HG03060 (cell line): ENCODE data around the gene CCM2.

ENCODE experiments used
- ATAC-seq: cut with Tn5 transposase; IDR thresholded peaks from one replicate; pipeline ENCODE4 v1.9.1; 2021; ENCODE audit warnings: low read depth, moderate number of reproducible peaks; ENCODE audit not compliant: unreplicated experiment

The CCM2 gene

GRCh38 chr7:45075871-45076796 lies 76.1 kb downstream of the CCM2 start:
- no peak for ATAC-seq

- ATAC-seq, result no peak
Measured at GRCh38 chr7:45076946-45077345, 76.9 kb downstream of the CCM2 start.

GRCh38 chr7:45077579-45077978 lies 77.6 kb downstream of the CCM2 start:
- ATAC-seq, result no peak

GRCh38 chr7:45078125-45078681 lies 78.2 kb downstream of the CCM2 start:
- ATAC-seq, result no peak

GRCh38 chr7:45080265-45080957 lies 80.4 kb downstream of the CCM2 start:
- ATAC-seq, result no peak

GRCh38 chr7:45080958-45081669 lies 81.1 kb downstream of the CCM2 start:
- ATAC-seq, result no peak

GRCh38 chr7:45081670-45081974 lies 81.6 kb downstream of the CCM2 start:
- ATAC-seq, result no peak

GRCh38 chr7:45082031-45082830 lies 82.2 kb downstream of the CCM2 start:
- ATAC-seq, result no peak

GRCh38 chr7:45082831-45083331 lies 82.9 kb downstream of the CCM2 start:
- no peak for ATAC-seq

- ATAC-seq, result no peak
Measured at GRCh38 chr7:45084336-45084735, 84.3 kb downstream of the CCM2 start.

GRCh38 chr7:45084901-45085618 lies 85.1 kb downstream of the CCM2 start:
- ATAC-seq, result no peak

GRCh38 chr7:45085619-45086200 lies 85.7 kb downstream of the CCM2 start:
- no peak for ATAC-seq

- no peak for ATAC-seq
Measured at GRCh38 chr7:45086331-45087065, 86.5 kb downstream of the CCM2 start.

- no peak for ATAC-seq
Measured at GRCh38 chr7:45087301-45088145, 87.5 kb downstream of the CCM2 start.

- no peak for ATAC-seq
Measured at GRCh38 chr7:45088146-45088701, 88.2 kb downstream of the CCM2 start.

- no peak for ATAC-seq
Measured at GRCh38 chr7:45088821-45089340, 88.9 kb downstream of the CCM2 start, which contains the start of gene NACAD. TSS of gene NACAD (minus strand) at chr7:45088969. CDS start at chr7:45088894, 75 bp downstream.
